Measurements from ENCODE around the gene CERK. TPM values are rescaled to one million over a fixed set of nuclear protein-coding genes. Genes with fewer than 3 reads are reported as not detected.

Gene CERK
- total RNA-seq, 1 donor from 2014 or later = 71.6 TPM

GRCh38 chr22:46767249-46767985 lies 29.4 kb upstream of the CERK start:
- DNase-seq (ENCODE audit: missing footprints) = no peak
- intact Hi-C loops (cut with DNase I) = no loop called here

GRCh38 chr22:46766611-46767010 lies 28.6 kb upstream of the CERK start:
- intact Hi-C loops (cut with DNase I) = no loop called here
- no peak for DNase-seq (ENCODE audit: missing footprints)
- no peak for ATAC-seq

More at GRCh38 chr22:46767249-46767985, 29.4 kb upstream of the CERK start:
- ATAC-seq = no peak

GRCh38 chr22:46764779-46765485 lies 26.9 kb upstream of the CERK start:
- intact Hi-C loops (cut with DNase I) = loop anchor here (5.0 kb wide), 1 partner anchor 37 kb away; no protein-coding TSS in a partner anchor
- ATAC-seq (no peak), DNase-seq (ENCODE audit: missing footprints) (no peak)

GRCh38 chr22:46764140-46764680 lies 26.2 kb upstream of the CERK start:
- intact Hi-C loops (cut with DNase I) = loop anchor here (5.0 kb wide), 1 partner anchor 38 kb away; no protein-coding TSS in a partner anchor
- DNase-seq (ENCODE audit: missing footprints) (no peak), ATAC-seq (no peak)

- DNase-seq (ENCODE audit: missing footprints) (no peak), ATAC-seq (peak; percentile 15)
- intact Hi-C loops (cut with DNase I) = loop anchor here (5.0 kb wide), 1 partner anchor 39 kb away; no protein-coding TSS in a partner anchor
These were observed 25.1 kb upstream of the CERK start for GRCh38 chr22:46763051-46763705.

GRCh38 chr22:46762238-46763050 lies 24.4 kb upstream of the CERK start, which contains the start of gene TBC1D22A:
TBC1D22A (plus strand) TSS chr22:46762650; CDS start chr22:46762787, 137 bp downstream.
- intact Hi-C loops (cut with DNase I) = loop anchor here (5.0 kb wide), 1 partner anchor 40 kb away; no protein-coding TSS in a partner anchor
- peak; percentile 95 for ATAC-seq
- DNase-seq (ENCODE audit: missing footprints) = peak; percentile 98

GRCh38 chr22:46761539-46762237 lies 23.6 kb upstream of the CERK start:
- ATAC-seq = no peak
- DNase-seq (ENCODE audit: missing footprints) = no peak
- intact Hi-C loops (cut with DNase I) = loop anchor here (5.0 kb wide), 1 partner anchor 41 kb away; no protein-coding TSS in a partner anchor

- no peak for DNase-seq (ENCODE audit: missing footprints)
- intact Hi-C loops (cut with DNase I) = loop anchor here (5.0 kb wide), 1 partner anchor 41 kb away; no protein-coding TSS in a partner anchor
- ATAC-seq = no peak
These were observed 23.0 kb upstream of the CERK start for GRCh38 chr22:46761017-46761416.

GRCh38 chr22:46758867-46759290 lies 20.8 kb upstream of the CERK start:
- no peak for ATAC-seq
- DNase-seq (ENCODE audit: missing footprints) = peak; percentile 45
- intact Hi-C loops (cut with DNase I) = no loop called here

- DNase-seq (ENCODE audit: missing footprints) (peak; percentile 9), ATAC-seq (no peak)
- intact Hi-C loops (cut with DNase I) = no loop called here
These were observed 20.1 kb upstream of the CERK start for GRCh38 chr22:46758121-46758520.

GRCh38 chr22:46757104-46757503 lies 19.1 kb upstream of the CERK start:
- DNase-seq (ENCODE audit: missing footprints) (no peak), ATAC-seq (no peak)
- intact Hi-C loops (cut with DNase I) = no loop called here

GRCh38 chr22:46756097-46756496 lies 18.0 kb upstream of the CERK start:
- intact Hi-C loops (cut with DNase I) = no loop called here
- DNase-seq (ENCODE audit: missing footprints) (no peak), ATAC-seq (no peak)

GRCh38 chr22:46755525-46755924 lies 17.5 kb upstream of the CERK start:
- intact Hi-C loops (cut with DNase I) = no loop called here
- ATAC-seq = no peak
- DNase-seq (ENCODE audit: missing footprints) = no peak

GRCh38 chr22:46754826-46755225 lies 16.8 kb upstream of the CERK start:
- intact Hi-C loops (cut with DNase I) = no loop called here
- ATAC-seq (no peak), DNase-seq (ENCODE audit: missing footprints) (no peak)

- peak; percentile 91 for ATAC-seq
- intact Hi-C loops (cut with DNase I) = no loop called here
These were observed 16.2 kb upstream of the CERK start for GRCh38 chr22:46754110-46754799.

GRCh38 chr22:46753761-46754109 lies 15.7 kb upstream of the CERK start:
- ATAC-seq (peak; percentile 2), DNase-seq (ENCODE audit: missing footprints) (no peak)
- intact Hi-C loops (cut with DNase I) = no loop called here

More at GRCh38 chr22:46754110-46754799, 16.2 kb upstream of the CERK start:
- peak; percentile 96 for DNase-seq (ENCODE audit: missing footprints)

- no peak for ATAC-seq
- intact Hi-C loops (cut with DNase I) = no loop called here
- no peak for DNase-seq (ENCODE audit: missing footprints)
These were observed 15.3 kb upstream of the CERK start for GRCh38 chr22:46753360-46753759.

All from Right ventricle myocardium inferior (tissue), 1 donor.